Measurements from ENCODE around the gene PHF11. TPM values are rescaled to one million over a fixed set of nuclear protein-coding genes. Genes with fewer than 3 reads are reported as not detected.

The PHF11 gene
- total and polyA plus RNA-seq, 2 donors (not counting 1 experiment from before 2014, with no cell fraction given) = 26.8 to 46.8 TPM

DNA sequence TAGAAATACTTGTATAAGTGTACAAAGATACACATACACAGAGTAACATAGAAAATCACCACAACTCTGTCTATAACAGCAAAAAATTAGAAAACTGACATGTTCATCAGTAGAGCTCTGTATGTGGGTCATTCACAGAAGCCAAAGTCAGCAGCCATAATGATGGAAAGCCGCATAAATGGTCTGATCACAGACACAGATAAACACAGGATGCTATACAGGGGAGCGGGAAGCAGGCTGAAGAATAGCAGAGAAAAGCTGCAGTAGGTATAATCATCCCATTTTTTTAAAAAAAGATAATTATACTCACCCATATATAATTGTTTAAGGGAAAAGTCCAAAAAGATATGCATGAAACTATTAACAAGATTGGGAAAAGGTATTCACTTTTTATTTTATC is 58.1 kb downstream of the PHF11 start:
- H3K4me2 ChIP-seq (ENCODE audit: extremely low read depth, insufficient read depth, low read length) = no peak overlapping the region
- no peaks in the 10 kb centered on the region for H3K9me3 ChIP-seq (ENCODE audit: control insufficient read depth, insufficient read depth, low read depth, low read length)
- TF ChIP-seq EZH2 (IDR thresholded peaks at IDR 0.05; ENCODE audit: low read length, missing control alignments) = no peak
- TF ChIP-seq, protein P1, sequence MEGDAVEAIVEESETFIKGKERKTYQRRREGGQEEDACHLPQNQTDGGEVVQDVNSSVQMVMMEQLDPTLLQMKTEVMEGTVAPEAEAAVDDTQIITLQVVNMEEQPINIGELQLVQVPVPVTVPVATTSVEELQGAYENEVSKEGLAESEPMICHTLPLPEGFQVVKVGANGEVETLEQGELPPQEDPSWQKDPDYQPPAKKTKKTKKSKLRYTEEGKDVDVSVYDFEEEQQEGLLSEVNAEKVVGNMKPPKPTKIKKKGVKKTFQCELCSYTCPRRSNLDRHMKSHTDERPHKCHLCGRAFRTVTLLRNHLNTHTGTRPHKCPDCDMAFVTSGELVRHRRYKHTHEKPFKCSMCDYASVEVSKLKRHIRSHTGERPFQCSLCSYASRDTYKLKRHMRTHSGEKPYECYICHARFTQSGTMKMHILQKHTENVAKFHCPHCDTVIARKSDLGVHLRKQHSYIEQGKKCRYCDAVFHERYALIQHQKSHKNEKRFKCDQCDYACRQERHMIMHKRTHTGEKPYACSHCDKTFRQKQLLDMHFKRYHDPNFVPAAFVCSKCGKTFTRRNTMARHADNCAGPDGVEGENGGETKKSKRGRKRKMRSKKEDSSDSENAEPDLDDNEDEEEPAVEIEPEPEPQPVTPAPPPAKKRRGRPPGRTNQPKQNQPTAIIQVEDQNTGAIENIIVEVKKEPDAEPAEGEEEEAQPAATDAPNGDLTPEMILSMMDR (conservative IDR thresholded peaks at IDR 0.05 in 1 of 2, IDR thresholded peaks at IDR 0.05 in 1 of 2; ENCODE audit: low read depth in 1 of 2, low read length in 2 of 2) = no peak
- H2AFZ ChIP-seq (ENCODE audit: low read length) = no peak overlapping the region
- no peak overlapping the region for H3K9ac ChIP-seq (ENCODE audit: insufficient read depth, low read length)
- no peaks in the 10 kb centered on the region for H4K20me1 ChIP-seq (ENCODE audit: control insufficient read depth, extremely low read depth, insufficient read depth, low read length)
- peaks cover 2% of the 10 kb centered on the region for H3K36me3 ChIP-seq (ENCODE audit: control insufficient read depth, insufficient read depth, low read length)
- no peak for DNase-seq (ENCODE audit: low read depth in 2 of 2)
- no peak overlapping the region for H3K27ac ChIP-seq (ENCODE audit: insufficient read depth, low read length)
- H3K4me1 ChIP-seq (ENCODE audit: control insufficient read depth, extremely low read depth, insufficient read depth, low read length) = no peaks in the 10 kb centered on the region
- H3K4me3 ChIP-seq (replicated peaks in 1 of 4; ENCODE audit: control extremely low read depth in 1 of 4, insufficient read depth in 1 of 4, low read depth in 3 of 4, low read length in 4 of 4) = no peak overlapping the region
- no peaks in the 10 kb centered on the region for H3K79me2 ChIP-seq (ENCODE audit: control insufficient read depth, insufficient read depth, low read length)
- H3K27me3 ChIP-seq (ENCODE audit: control insufficient read depth, insufficient read depth, low read length) = no peaks in the 10 kb centered on the region

GRCh38 chr13:49554387-49554786 is 58.6 kb downstream of the PHF11 start:
- no peak overlapping the region for H2AFZ ChIP-seq (ENCODE audit: low read length)
- no peak for TF ChIP-seq EZH2 (IDR thresholded peaks at IDR 0.05; ENCODE audit: low read length, missing control alignments)
- TF ChIP-seq, protein P1 (conservative IDR thresholded peaks at IDR 0.05 in 1 of 2, IDR thresholded peaks at IDR 0.05 in 1 of 2; ENCODE audit: low read depth in 1 of 2, low read length in 2 of 2) = no peak
- no peak overlapping the region for H3K4me3 ChIP-seq (replicated peaks in 1 of 4; ENCODE audit: control extremely low read depth in 1 of 4, insufficient read depth in 1 of 4, low read depth in 3 of 4, low read length in 4 of 4)
- no peaks in the 10 kb centered on the region for H3K79me2 ChIP-seq (ENCODE audit: control insufficient read depth, insufficient read depth, low read length)
- H3K36me3 ChIP-seq (ENCODE audit: control insufficient read depth, insufficient read depth, low read length) = peaks cover 5% of the 10 kb centered on the region
- H3K4me2 ChIP-seq (ENCODE audit: extremely low read depth, insufficient read depth, low read length) = no peak overlapping the region
- H3K4me1 ChIP-seq (ENCODE audit: control insufficient read depth, extremely low read depth, insufficient read depth, low read length) = no peaks in the 10 kb centered on the region
- no peaks in the 10 kb centered on the region for H4K20me1 ChIP-seq (ENCODE audit: control insufficient read depth, extremely low read depth, insufficient read depth, low read length)
- H3K27ac ChIP-seq (ENCODE audit: insufficient read depth, low read length) = no peak overlapping the region
- H3K9me3 ChIP-seq (ENCODE audit: control insufficient read depth, insufficient read depth, low read depth, low read length) = no peaks in the 10 kb centered on the region
- DNase-seq (ENCODE audit: low read depth in 2 of 2) = no peak
- H3K27me3 ChIP-seq (ENCODE audit: control insufficient read depth, insufficient read depth, low read length) = no peaks in the 10 kb centered on the region
- no peak overlapping the region for H3K9ac ChIP-seq (ENCODE audit: insufficient read depth, low read length)

DNA sequence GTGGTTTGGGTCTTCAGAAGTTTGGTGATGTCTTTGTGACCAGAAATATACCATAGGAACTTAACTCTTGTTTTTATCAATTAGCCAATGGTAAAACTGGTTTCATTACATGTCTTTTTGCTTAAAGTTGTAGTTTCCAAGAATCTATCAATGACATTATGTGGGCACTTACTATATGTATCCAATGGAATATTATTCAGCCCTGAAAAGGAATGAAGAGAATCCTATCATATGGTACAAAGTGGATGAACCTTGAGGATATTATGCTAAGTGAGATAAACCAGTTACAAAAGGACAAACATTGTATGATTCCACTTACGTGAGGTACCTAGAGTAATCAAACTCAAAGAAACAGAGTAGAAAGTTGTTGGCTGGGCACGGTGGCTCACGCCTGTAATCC is 63.3 kb downstream of the PHF11 start:
- Histone ChIP-seq H3K9me3 (ENCODE audit: control insufficient read depth, insufficient read depth, low read depth, low read length) (no peaks in the 10 kb centered on the region), H3K36me3 (ENCODE audit: control insufficient read depth, insufficient read depth, low read length) (peaks cover 5% of the 10 kb centered on the region), H3K27ac (ENCODE audit: insufficient read depth, low read length) (no peak overlapping the region), H3K27me3 (ENCODE audit: control insufficient read depth, insufficient read depth, low read length) (no peaks in the 10 kb centered on the region), H3K9ac (ENCODE audit: insufficient read depth, low read length) (no peak overlapping the region), H3K79me2 (ENCODE audit: control insufficient read depth, insufficient read depth, low read length) (no peaks in the 10 kb centered on the region), H2AFZ (ENCODE audit: low read length) (no peak overlapping the region), H3K4me1 (ENCODE audit: control insufficient read depth, extremely low read depth, insufficient read depth, low read length) (no peaks in the 10 kb centered on the region), H3K4me3 (replicated peaks in 1 of 4; ENCODE audit: control extremely low read depth in 1 of 4, insufficient read depth in 1 of 4, low read depth in 3 of 4, low read length in 4 of 4) (no peak overlapping the region), H4K20me1 (ENCODE audit: control insufficient read depth, extremely low read depth, insufficient read depth, low read length) (no peaks in the 10 kb centered on the region), H3K4me2 (ENCODE audit: extremely low read depth, insufficient read depth, low read length) (no peak overlapping the region)
- TF ChIP-seq EZH2 (IDR thresholded peaks at IDR 0.05; ENCODE audit: low read length, missing control alignments) = no peak
- TF ChIP-seq, protein P1 (conservative IDR thresholded peaks at IDR 0.05 in 1 of 2, IDR thresholded peaks at IDR 0.05 in 1 of 2; ENCODE audit: low read depth in 1 of 2, low read length in 2 of 2) = no peak
- no peak for DNase-seq (ENCODE audit: low read depth in 2 of 2)

Data from fibroblast of lung (primary cell).